Activated CD4-positive, alpha-beta T cell treated with anti-CD3 and anti-CD28 coated beads, Interleukin-2, amount 10 ng/mL, durations not matched to agents 24 days and 14 days (primary cell): ENCODE data around the gene ITPA. TPM values are rescaled to one million over a fixed set of nuclear protein-coding genes. Genes with fewer than 3 reads are reported as not detected.

ENCODE experiments used
- DNase-seq: peaks from one replicate; pipeline ENCODE4 v3.0.0; 2022
- H3K27ac Mint-ChIP-seq: one replicate; pipeline ENCODE4 v1.8.0; 2022; ENCODE audit warnings: mild to moderate bottlenecking, mixed read lengths
- H3K27me3 Mint-ChIP-seq: one replicate; pipeline ENCODE4 v1.8.0; 2022; ENCODE audit warnings: mixed read lengths
- H3K36me3 Mint-ChIP-seq: one replicate; pipeline ENCODE4 v1.8.0; 2022; ENCODE audit warnings: low read depth, mild to moderate bottlenecking, mixed read lengths
- H3K4me1 Mint-ChIP-seq: one replicate; pipeline ENCODE4 v1.8.0; 2021; ENCODE audit warnings: mixed read lengths
- H3K4me3 Mint-ChIP-seq: one replicate; pipeline ENCODE4 v1.8.0; 2022; ENCODE audit warnings: mild to moderate bottlenecking, moderate library complexity, mixed read lengths
- H3K9me3 Mint-ChIP-seq: one replicate; pipeline ENCODE4 v1.8.0; 2021; ENCODE audit warnings: mixed read lengths
- intact Hi-C: fragments of 100-400 bp; cut with micrococcal nuclease; formaldehyde crosslinking; loops from one replicate; pipeline ENCODE4 v1.15.1; 2023
- total RNA-seq: library from RNA; stranded (reverse); gene quantifications from 2 replicates; pipeline ENCODE4 v1.2.3, GENCODE V29; 2022

The ITPA gene
- total RNA-seq, 1 donor from 2014 or later = 103 TPM

DNA sequence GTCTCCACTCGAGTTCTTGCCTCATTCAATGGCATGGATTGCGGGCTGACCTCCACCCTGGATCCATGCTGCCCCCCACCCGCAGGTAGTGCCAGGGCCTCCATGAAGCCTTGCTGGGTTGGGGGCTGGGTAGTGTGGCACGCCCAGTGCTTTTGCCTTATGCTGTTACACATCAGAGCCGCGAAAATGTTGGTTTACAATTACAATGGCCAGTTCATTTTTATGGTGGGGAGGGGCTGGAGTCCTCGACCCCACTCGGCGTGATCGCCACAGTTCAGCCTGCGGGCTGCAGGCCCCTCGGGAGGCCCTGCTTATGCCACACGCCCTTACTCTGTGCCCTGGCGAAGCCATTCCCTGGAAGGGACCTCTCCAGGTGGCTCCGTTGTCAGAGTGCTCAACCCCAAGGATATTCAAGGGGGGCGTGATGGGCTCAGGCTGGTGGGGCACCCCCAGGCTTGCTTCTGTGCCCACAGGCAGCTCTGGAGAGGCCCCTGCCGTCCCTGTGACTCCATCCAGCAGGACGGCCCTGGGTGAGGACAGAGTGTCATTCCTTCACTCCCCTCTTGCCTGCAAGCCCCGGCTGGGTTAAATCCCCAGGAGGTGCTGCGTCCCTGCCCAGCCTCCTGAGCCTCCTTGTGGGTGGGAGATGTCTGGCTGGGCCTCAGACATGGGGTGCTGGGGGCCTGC is 14.8 kb downstream of the ITPA start:
- Mint-ChIP-seq H3K9me3 (no peaks in the 10 kb centered on the region), H3K4me1 (peaks cover 7% of the 10 kb centered on the region), H3K4me3 (no peak overlapping the region), H3K36me3 (peaks cover 22% of the 10 kb centered on the region), H3K27ac (no peak overlapping the region), H3K27me3 (no peaks in the 10 kb centered on the region)
- no peak for DNase-seq
- intact Hi-C loops = no loop called here

DNA sequence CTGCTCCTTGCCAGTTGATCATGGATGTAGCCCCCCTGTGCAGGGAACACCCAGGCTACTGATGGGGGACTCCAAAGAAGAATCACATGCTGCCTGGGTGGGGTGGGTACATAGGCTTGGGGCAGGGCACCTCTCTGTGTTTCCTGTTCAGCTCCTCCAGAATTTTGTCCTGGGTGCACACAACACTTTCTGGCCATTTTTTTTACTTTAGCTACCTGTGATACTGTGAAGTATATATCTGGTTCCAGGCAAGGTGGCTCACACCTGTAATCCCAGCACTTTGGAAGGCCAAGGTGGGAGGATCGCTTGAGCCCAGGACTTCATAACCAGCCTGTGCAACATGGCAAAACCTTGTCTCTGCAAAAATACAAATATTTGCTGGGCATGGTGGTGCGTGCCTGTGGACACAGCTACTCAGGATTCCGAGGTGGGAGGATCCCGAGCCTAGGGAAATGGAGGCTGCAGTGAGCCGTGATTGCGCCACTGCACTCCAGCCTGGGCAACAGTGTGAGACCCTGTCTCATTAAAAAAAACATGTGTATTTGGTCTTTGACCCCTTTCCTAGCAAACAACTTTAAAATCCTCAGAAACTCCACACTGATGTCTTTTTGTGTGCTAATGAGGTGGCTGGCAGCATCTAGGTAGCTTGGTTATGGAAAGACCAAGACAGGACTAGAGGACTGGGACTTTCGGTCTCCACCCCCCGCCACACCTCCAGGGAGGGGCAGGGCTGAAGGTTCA is 15.6 kb downstream of the ITPA start:
- H3K4me1 Mint-ChIP-seq = peaks cover 7% of the 10 kb centered on the region
- H3K4me3 Mint-ChIP-seq = no peak overlapping the region

DNA sequence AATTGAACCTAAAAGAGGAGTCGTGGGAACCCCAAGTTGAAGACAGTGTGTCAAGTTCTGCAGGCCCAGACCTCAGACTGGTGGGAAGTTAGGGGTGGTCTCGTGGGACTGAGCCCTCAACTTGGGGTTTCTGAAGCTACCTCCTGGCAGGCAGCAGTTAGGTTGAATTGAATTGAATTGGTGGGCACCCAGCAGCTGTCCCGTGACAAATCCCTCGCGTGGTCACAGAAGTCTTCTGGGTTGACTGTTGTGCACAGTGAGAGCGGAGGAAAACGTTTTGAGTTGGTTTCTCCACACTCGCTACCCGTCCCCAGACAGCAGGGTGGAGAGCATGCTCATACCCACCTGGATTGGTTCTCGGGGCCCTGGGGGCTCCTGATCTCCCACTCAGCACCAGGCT is 16.8 kb downstream of the ITPA start:
- Mint-ChIP-seq H3K4me1 (peaks cover 7% of the 10 kb centered on the region), H3K4me3 (no peak overlapping the region), H3K9me3 (no peaks in the 10 kb centered on the region), H3K36me3 (peaks cover 13% of the 10 kb centered on the region), H3K27ac (no peak overlapping the region), H3K27me3 (no peaks in the 10 kb centered on the region)
- DNase-seq = no peak
- intact Hi-C loops = no loop called here

More for the DNA sequence above, 15.6 kb downstream of the ITPA start:
- H3K9me3 Mint-ChIP-seq = no peaks in the 10 kb centered on the region
- no peak overlapping the region for H3K27ac Mint-ChIP-seq
- H3K36me3 Mint-ChIP-seq = peaks cover 22% of the 10 kb centered on the region
- intact Hi-C loops = no loop called here
- no peak for DNase-seq
- no peaks in the 10 kb centered on the region for H3K27me3 Mint-ChIP-seq

DNA sequence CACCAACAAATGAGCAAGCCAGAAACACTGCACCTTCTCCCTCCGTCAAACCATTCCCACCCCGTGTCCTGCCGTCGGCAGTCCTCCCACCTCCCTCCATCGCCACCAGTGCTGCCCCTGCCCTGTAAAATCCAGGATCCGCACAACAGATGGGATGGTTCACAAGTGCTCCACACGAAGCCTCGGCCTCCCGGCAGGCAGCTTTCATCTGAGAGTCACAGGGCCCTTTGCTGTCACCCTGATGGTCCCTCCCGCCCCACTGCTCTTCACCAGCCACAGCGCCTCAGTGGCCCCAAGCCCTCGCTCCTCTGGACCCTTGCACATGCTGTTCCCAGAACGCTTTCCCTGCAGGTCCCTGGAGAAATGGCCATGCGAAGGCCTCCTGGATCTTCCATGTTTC is 17.6 kb downstream of the ITPA start:
- H3K27me3 Mint-ChIP-seq = no peaks in the 10 kb centered on the region
- H3K4me3 Mint-ChIP-seq = no peak overlapping the region
- DNase-seq = no peak
- H3K27ac Mint-ChIP-seq = no peak overlapping the region
- H3K36me3 Mint-ChIP-seq = peaks cover 6% of the 10 kb centered on the region
- intact Hi-C loops = no loop called here
- H3K4me1 Mint-ChIP-seq = peaks cover 7% of the 10 kb centered on the region
- H3K9me3 Mint-ChIP-seq = no peaks in the 10 kb centered on the region

DNA sequence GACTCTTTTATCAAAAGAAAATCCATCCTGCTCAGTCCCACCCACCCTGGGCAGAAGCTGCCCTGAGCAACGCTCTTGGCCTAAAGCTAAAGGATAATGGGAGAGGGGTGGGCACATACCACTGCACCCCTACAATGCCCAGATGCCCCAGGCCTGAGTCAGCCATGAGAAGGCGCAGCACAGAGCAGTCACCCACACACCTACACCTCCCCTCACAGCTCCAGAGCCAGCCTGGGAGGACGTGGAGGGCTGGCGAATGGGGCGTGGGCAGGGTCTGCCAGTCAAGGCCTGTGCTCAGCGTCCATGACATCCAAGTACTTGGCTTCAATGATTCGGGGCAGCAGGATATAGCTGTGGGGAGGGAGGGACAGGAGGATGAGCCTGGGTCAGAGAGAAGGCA is 18.2 kb downstream of the ITPA start:
- peaks cover 6% of the 10 kb centered on the region for H3K36me3 Mint-ChIP-seq
- H3K4me1 Mint-ChIP-seq = peaks cover 7% of the 10 kb centered on the region
- no peaks in the 10 kb centered on the region for H3K9me3 Mint-ChIP-seq
- no peak overlapping the region for H3K4me3 Mint-ChIP-seq
- H3K27ac Mint-ChIP-seq = no peak overlapping the region
- DNase-seq = no peak
- intact Hi-C loops = no loop called here
- no peaks in the 10 kb centered on the region for H3K27me3 Mint-ChIP-seq

DNA sequence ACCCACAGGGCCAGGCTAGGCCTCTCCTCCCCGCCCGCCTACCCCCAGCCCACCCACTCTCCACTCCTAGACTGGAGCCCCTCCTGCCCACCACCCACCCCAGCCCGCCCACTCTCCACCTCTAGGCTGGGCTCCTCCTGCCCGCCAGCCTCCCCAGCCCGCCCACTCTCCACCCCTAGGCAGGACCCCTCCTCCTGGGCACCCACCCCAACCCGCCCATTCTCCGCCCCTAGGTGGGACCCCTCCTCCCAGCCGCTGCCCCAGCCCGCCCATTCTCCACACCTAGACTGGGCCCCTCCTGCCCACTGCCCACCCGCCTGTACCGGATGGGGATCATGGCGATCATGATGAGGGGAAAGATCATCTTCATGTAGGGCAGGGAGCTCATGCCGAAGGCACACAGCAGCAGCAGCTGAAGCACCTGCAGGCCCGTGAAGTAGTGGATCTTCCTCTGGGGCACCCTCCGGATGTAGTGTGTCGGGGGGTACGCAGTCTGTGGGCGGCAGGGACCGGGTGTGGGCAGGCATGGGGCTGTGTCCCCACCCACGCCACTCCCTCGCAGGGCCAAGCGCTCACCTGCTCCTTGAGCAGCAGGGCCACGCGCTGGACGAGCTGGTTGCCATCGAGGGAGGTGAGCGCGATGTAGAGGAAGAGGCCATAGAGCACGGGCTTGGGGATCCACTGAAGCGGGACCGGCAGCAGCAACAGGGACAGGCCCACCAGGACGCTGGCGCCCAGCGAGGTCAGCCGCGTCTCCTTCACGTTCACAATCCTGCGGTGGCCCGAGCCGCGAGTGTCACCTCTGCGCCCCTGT is 18.8 kb downstream of the ITPA start:
- H3K27me3 Mint-ChIP-seq = no peaks in the 10 kb centered on the region
- peaks cover 2% of the 10 kb centered on the region for H3K4me1 Mint-ChIP-seq
- H3K27ac Mint-ChIP-seq = no peak overlapping the region
- no peak for DNase-seq
- H3K4me3 Mint-ChIP-seq = no peak overlapping the region
- intact Hi-C loops = no loop called here
- no peaks in the 10 kb centered on the region for H3K9me3 Mint-ChIP-seq
- peaks cover 6% of the 10 kb centered on the region for H3K36me3 Mint-ChIP-seq

DNA sequence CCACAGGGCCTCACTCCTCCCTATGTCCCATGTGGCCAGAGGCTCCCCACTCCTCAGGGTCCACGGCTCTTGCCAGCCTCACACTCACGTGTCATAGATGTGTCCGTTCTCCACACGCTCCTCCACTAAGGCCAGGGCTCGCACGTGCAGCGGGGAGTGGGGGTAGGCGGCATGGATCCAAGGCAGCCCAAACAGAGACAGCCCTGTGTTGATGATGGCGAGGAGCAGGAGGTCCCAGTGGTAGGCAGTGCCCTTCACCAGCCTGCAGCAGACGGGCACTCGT is 19.4 kb downstream of the ITPA start:
- no peaks in the 10 kb centered on the region for H3K9me3 Mint-ChIP-seq
- intact Hi-C loops = no loop called here
- no peak overlapping the region for H3K27ac Mint-ChIP-seq
- DNase-seq = no peak
- peaks cover 3% of the 10 kb centered on the region for H3K36me3 Mint-ChIP-seq
- no peaks in the 10 kb centered on the region for H3K4me1 Mint-ChIP-seq
- no peaks in the 10 kb centered on the region for H3K27me3 Mint-ChIP-seq
- H3K4me3 Mint-ChIP-seq = no peak overlapping the region

DNA sequence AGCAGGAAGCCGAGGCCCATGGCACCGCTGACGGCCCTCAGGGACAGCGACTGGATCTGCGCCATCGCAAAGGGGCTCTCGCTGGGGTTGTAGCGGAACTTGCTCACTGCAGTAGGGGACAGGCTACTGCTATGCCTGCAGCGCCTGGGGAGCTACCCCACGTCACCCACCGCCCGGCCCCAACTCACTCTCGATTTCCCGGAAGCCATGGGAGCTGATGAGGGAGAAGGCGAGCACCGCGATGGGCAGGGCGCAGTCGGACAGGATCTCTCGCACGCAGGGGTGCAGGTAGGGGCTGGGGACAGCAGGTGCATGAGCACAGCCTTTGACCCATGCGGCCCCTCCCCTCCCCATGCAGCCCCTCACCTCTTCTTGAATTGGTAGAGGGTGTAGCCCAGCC is 19.9 kb downstream of the ITPA start:
- Mint-ChIP-seq H3K9me3 (no peaks in the 10 kb centered on the region), H3K4me1 (no peaks in the 10 kb centered on the region), H3K27ac (no peak overlapping the region), H3K27me3 (no peaks in the 10 kb centered on the region), H3K4me3 (no peak overlapping the region), H3K36me3 (peaks cover 3% of the 10 kb centered on the region)
- DNase-seq = no peak
- intact Hi-C loops = no loop called here

DNA sequence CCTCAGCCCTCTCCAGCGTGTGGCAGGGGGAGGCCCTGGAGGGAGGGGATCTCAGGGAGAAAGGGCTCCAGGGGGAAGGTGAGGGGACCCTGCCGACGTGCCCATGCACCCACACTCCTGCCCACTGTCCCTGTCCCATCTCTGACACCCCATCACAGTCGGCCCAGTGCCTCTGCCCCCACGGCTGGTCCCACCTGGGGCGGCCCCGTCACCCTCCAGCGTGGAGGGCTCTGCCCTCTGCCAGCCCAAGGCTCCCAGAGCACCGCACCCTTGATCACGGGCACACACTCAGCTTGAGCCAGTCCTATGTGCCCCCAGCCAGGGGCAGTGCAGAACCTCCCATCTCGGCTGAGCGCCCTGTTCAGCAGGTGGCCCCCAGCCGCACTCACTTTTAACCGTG is 20.5 kb downstream of the ITPA start:
- intact Hi-C loops = no loop called here
- Mint-ChIP-seq H3K27me3 (no peaks in the 10 kb centered on the region), H3K4me3 (no peak overlapping the region), H3K9me3 (no peaks in the 10 kb centered on the region), H3K4me1 (no peaks in the 10 kb centered on the region), H3K27ac (no peak overlapping the region), H3K36me3 (peaks cover 3% of the 10 kb centered on the region)
- no peak for DNase-seq

DNA sequence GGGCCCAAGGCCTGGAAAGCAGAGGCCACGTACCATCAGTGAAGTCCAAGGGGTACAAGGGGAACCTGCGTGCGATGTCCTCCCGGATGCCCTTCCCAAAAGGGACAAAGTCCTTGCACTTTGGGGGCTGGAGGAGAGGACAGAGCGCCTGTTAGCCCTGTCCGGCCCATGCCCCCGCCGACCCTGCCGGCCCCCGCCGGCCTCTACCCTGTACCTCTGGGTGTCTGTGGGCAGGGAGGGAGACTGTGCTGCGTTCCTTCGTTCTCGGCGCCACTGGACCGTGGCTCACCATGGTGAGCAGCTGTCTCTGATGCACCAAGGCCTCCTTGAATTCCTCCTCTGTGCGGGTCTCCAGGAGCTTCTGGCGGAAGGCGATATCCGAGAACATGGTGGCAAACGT is 21.8 kb downstream of the ITPA start:
- H3K4me1 Mint-ChIP-seq = no peaks in the 10 kb centered on the region
- H3K27me3 Mint-ChIP-seq = peaks cover 6% of the 10 kb centered on the region
- no peak overlapping the region for H3K27ac Mint-ChIP-seq
- intact Hi-C loops = no loop called here
- H3K36me3 Mint-ChIP-seq = peaks cover 3% of the 10 kb centered on the region
- H3K4me3 Mint-ChIP-seq = no peak overlapping the region
- no peak for DNase-seq
- no peaks in the 10 kb centered on the region for H3K9me3 Mint-ChIP-seq

DNA sequence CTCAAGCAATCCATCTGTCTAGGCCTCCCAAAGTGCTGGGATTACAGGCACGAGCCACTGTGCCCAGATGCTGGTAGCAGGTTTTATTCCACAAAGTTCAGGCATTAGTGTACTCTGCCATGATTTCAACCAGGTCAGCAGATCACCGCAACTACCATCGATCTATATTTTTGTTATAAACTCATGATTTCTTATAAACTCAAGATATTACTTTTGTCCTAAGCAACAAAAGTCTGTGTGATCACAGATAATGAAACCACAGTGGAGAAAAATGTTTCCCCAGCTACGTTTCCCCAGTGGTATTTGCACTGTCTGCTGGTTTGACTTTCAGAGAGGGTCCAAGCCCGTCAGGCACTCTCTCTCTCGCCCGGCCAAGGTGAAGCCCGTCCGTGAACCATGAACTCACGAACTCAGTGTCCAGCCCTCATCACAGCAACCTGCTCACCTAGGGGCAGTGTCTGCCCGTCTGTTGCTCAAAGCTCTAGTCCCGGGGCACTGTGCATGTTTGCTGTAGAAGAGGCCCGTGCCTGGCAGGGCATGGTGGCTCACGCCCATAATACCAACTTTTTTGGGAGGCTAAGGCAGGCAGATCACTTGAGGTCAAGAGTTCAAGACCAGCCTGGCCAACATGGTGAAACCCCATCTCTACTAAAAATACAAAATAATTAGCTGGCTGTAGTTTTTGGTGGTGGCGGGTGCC is 22.7 kb downstream of the ITPA start:
- H3K9me3 Mint-ChIP-seq = no peaks in the 10 kb centered on the region
- H3K4me1 Mint-ChIP-seq = no peaks in the 10 kb centered on the region
- H3K4me3 Mint-ChIP-seq = no peak overlapping the region
- intact Hi-C loops = no loop called here
- peaks cover 14% of the 10 kb centered on the region for H3K27me3 Mint-ChIP-seq
- H3K27ac Mint-ChIP-seq = no peak overlapping the region
- H3K36me3 Mint-ChIP-seq = peaks cover 1% of the 10 kb centered on the region
- DNase-seq = no peak

DNA sequence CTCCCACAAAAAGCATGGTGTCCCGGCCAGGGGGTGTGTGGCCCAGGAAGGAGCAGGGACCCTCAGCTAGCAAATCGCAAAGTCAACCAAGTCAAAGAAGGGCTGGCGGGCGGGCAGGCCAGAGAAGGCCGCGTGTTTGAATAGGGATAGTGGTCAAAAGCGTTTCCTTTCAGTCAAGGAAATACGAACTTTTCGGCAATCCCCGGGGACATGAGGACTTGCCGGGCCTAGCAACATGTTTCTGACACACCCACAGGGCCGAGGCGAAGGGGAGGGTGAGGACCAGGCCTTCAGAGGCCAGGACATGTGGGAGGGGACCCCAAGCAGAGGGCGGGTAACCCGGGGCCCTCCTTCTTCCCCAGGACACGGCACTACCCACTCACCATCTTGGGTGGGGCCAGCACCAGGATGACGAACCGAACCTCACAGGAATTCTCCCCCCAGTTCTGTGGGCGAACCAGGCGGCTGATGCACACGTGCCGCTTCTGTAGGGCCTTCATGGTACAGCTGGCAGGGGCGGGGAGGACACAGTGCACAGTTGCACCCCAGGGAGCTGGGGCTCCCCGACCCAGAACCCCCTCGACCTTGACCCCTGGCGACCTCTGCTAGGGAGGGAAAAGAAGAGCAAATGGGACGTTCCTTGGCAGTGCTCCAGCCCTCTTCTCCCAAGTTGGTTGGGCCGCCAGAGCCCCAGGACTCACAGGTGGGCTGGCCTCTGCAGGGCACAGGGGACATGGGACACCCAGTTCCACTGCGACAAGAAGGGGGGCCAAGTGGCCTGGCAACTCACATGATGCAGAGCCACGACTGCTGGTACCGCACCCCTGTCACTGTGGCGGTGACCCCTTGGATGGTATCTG is 24.1 kb downstream of the ITPA start:
- Mint-ChIP-seq H3K27me3 (peaks cover 25% of the 10 kb centered on the region), H3K36me3 (no peaks in the 10 kb centered on the region), H3K4me1 (no peaks in the 10 kb centered on the region), H3K4me3 (no peak overlapping the region), H3K27ac (no peak overlapping the region), H3K9me3 (no peaks in the 10 kb centered on the region)
- no peak for DNase-seq
- intact Hi-C loops = no loop called here

DNA sequence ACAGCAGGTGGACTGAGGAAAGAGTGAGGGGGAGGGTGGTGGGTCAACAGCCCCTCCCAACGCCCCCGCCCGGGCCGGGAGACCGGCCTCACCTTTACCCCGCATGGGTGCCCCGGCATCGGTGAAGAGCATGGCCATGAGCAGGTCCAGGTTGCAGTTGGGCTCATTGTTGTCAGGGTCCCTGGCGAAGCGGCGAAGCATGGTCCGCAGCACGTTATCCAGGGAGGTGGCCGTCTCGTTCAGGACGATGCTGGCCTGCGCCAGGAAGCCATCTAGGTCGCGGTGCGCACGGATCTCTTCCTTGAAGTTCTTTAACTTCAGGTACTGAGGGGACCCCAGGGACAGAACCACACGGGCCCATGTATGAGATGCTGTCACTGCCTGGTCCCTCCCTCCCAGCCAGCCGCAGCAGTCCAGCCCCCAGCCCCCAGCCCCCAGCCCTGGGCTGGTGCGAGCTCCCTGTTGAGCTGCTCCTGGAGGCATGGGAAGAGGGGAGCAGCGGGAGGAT is 24.7 kb downstream of the ITPA start:
- H3K9me3 Mint-ChIP-seq = no peaks in the 10 kb centered on the region
- no peaks in the 10 kb centered on the region for H3K4me1 Mint-ChIP-seq
- intact Hi-C loops = no loop called here
- H3K27me3 Mint-ChIP-seq = peaks cover 25% of the 10 kb centered on the region
- no peak overlapping the region for H3K4me3 Mint-ChIP-seq
- no peak for DNase-seq
- no peaks in the 10 kb centered on the region for H3K36me3 Mint-ChIP-seq
- no peak overlapping the region for H3K27ac Mint-ChIP-seq
